ENCODE measurements around the gene SRF. TPM values are rescaled to one million over a fixed set of nuclear protein-coding genes. Genes with fewer than 3 reads are reported as not detected.

The SRF gene
- total RNA-seq, 1 donor from 2014 or later, result 12.5 TPM

GRCh38 chr6:43183441-43183840 is 12.4 kb downstream of the SRF start:
- DNase-seq (ENCODE audit: low read depth in 2 of 2), result no peak

GRCh38 chr6:43184268-43184985 is 13.4 kb downstream of the SRF start:
- DNase-seq (ENCODE audit: low read depth in 2 of 2), result no peak

- DNase-seq (ENCODE audit: low read depth in 2 of 2), result no peak
Measured at GRCh38 chr6:43185391-43185985, 14.4 kb downstream of the SRF start.

- no peak for DNase-seq (ENCODE audit: low read depth in 2 of 2)
Measured at GRCh38 chr6:43186019-43186418, 14.9 kb downstream of the SRF start.

GRCh38 chr6:43186706-43187105 is 15.6 kb downstream of the SRF start:
- no peak for DNase-seq (ENCODE audit: low read depth in 2 of 2)

GRCh38 chr6:43187821-43188220 is 16.8 kb downstream of the SRF start:
- DNase-seq (ENCODE audit: low read depth in 2 of 2), result no peak

GRCh38 chr6:43188426-43188825 is 17.4 kb downstream of the SRF start:
- DNase-seq (ENCODE audit: low read depth in 2 of 2), result no peak

- no peak for DNase-seq (ENCODE audit: low read depth in 2 of 2)
Measured at GRCh38 chr6:43189776-43190304, 18.8 kb downstream of the SRF start.

GRCh38 chr6:43192911-43193310 is 21.8 kb downstream of the SRF start:
- no peak for DNase-seq (ENCODE audit: low read depth in 2 of 2)

- DNase-seq (ENCODE audit: low read depth in 2 of 2), result no peak
Measured at GRCh38 chr6:43193929-43194328, 22.9 kb downstream of the SRF start.

GRCh38 chr6:43196337-43196736 is 25.3 kb downstream of the SRF start:
- DNase-seq (ENCODE audit: low read depth in 2 of 2), result no peak

- no peak for DNase-seq (ENCODE audit: low read depth in 2 of 2)
Measured at GRCh38 chr6:43199912-43200311, 28.8 kb downstream of the SRF start.

GRCh38 chr6:43200541-43200940 is 29.5 kb downstream of the SRF start:
- DNase-seq (ENCODE audit: low read depth in 2 of 2), result no peak

GRCh38 chr6:43202451-43202850 is 31.4 kb downstream of the SRF start:
- DNase-seq (ENCODE audit: low read depth in 2 of 2), result no peak

GRCh38 chr6:43203029-43203717 is 32.1 kb downstream of the SRF start:
- no peak for DNase-seq (ENCODE audit: low read depth in 2 of 2)

GRCh38 chr6:43203718-43204095 is 32.6 kb downstream of the SRF start:
- DNase-seq (ENCODE audit: low read depth in 2 of 2), result no peak

- no peak for DNase-seq (ENCODE audit: low read depth in 2 of 2)
Measured at GRCh38 chr6:43204271-43205105, 33.4 kb downstream of the SRF start.

GRCh38 chr6:43205849-43206248 is 34.8 kb downstream of the SRF start:
- no peak for DNase-seq (ENCODE audit: low read depth in 2 of 2)

- DNase-seq (ENCODE audit: low read depth in 2 of 2), result no peak
Measured at GRCh38 chr6:43207286-43207685, 36.2 kb downstream of the SRF start.

GRCh38 chr6:43211955-43212354 is 40.9 kb downstream of the SRF start:
- DNase-seq (ENCODE audit: low read depth in 2 of 2), result peak in 1 of 2 donors; percentile 35

- DNase-seq (ENCODE audit: low read depth in 2 of 2), result no peak
Measured at GRCh38 chr6:43213431-43213830, 42.4 kb downstream of the SRF start.

- DNase-seq (ENCODE audit: low read depth in 2 of 2), result no peak
Measured at GRCh38 chr6:43215066-43215465, 44.0 kb downstream of the SRF start.
